ENCODE results near the gene DNMT3A.

DNMT3A gene

DNA sequence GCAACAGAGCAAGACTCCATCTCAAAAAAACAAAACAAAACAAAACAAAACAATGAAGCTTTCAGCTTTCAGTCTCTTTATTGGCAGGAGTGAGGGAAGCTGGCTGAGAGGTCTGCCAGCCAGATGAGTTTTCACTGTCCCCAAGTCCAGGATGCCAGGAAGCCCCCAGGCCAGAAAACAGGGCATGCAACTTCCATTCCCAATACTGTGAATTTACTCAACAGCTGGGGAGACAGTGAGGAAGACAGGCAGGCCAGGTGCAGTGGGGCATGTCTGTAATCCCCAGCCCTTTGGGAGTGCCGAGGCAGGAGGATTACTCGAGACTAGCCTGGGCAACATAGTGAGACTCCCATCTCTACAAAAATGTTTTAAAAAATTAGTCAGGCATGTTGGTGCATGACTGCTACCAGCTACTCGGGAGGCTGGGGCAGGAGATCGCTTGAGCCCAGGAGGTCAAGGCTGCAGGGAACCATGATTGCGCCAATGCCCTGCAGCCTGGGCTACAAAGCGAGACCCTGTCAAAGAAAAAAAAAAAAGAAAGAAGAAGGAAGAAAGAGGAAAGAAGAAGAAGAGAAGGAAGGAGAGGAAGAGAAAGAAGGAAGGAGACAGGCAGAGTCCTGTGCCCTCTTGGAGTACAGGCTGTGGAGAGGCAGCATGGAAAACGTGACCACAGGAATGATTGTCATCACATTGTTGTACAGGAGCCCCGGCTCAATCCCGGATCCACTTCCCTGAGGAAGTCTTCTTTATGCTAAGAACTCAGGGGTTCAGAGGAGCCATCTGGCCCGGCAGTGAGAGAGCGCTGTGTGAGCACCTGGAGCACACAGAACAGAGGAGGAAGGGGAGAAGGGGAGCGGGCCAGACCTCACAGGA, 144.2 kb downstream of the DNMT3A start:
- DNase-seq, result peak; percentile 52

DNA sequence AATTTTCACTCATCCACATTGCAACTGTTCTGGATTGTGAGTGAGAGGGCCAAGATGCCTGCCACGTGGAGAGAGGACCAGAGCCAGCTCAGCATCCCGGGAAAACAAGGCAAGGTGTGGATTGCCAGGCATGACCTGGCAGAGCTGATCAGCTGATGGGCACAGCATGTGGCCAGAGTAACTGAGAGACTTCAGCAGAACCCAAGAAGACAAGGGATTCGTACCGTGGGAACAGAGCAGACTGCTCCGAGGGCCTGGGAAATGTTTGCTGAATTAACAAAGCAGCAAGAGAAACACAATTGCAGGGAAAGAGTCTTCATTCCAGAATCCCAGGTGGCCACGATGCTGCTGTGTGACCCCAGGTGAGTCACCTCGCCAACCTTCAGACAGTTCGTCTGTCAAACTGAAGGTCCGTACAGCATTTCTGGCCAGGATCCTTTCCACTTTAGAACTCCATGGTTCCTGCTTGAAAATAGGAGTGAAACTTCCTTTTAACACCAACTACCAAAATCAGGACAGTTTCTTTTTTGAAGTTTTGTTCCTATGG, 147.1 kb downstream of the DNMT3A start:
- DNase-seq, result no peak

DNA sequence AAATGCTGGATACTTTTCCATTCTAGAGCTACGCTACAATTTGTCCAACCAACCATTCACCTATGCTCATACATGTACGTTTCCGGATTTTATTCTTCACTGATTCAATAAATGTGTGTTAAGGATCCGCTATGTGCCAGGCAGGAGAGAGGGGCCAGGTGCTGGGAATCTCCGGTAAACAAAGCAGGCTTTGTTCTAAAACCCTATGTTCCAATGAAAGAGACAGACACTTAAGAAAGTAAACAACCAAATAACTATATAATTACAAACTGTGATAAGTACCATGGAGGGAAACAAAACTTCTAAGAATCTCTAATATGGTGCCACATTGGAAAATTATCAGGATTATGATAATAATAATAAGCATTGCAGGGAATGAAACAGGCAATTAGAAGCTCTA, 151.2 kb downstream of the DNMT3A start:
- no peak for DNase-seq

DNA sequence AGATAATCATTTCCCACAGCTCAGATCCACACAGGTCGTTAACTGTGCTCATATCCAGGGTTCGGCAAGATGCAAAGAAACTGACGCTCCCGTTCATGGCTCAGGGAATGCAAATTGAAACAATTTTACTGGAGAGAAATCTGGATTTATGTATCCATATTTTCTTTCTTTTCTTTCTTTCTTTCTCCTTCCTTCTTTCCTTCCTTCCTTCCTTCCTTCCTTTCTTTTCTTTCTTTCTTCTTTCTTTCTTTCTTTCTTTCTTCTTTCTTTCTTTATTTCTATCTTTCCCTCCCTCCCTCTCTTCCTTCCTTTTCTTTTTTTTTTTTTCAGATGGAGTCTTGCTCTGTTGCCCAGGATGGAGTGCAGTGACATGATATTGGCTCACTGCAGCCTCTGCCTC, 153.3 kb downstream of the DNMT3A start:
- DNase-seq, result no peak

DNA sequence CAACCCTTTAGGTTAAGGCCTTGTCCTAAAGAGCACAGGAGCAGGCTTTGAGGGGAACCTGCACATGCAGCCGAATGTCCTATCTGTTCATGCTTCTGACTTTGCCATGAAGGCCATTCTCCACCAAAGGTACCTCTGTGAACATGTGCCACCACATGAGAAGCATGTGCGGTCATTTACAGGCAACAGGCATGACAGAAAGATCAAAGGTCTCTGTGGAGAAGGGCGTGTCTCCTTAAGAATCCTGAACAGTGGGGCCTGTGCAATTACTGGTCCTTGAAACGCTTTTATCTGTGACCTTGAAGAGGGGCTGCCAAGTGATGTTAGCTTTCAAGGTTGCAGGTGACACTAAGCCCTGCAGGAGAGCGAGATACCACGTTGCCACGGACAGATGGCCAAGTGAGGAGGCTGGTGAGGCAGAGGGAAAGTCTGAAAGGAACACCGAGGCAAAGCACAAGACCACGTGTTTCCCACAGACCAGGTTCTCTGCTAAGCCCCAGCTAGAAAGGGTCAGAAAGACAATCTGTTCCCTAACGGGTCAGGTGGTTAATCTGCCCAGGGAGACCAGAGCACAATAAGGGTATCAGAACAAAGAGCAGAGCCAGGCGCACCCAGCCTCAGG, 153.9 kb downstream of the DNMT3A start:
- DNase-seq, result no peak

DNA sequence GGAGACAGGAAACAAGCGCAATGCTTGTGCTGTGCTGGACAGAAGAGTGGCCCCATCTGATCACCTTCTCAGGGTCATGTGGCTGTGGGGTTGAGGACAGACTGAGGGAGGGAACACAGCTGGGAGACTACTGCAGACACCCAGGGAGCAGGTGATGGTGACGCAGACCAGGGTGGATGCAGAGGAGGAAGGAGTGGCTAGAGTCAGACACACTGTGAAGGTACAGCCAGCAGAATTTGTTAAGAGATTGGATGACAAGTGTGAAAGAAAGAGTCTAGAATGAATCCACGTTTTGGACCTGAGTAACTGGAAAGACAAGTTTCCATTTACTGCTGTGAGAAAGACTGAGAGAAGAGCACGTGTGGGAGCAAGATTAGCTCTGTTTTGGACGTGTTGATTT, 157.5 kb downstream of the DNMT3A start:
- DNase-seq, result no peak

DNA sequence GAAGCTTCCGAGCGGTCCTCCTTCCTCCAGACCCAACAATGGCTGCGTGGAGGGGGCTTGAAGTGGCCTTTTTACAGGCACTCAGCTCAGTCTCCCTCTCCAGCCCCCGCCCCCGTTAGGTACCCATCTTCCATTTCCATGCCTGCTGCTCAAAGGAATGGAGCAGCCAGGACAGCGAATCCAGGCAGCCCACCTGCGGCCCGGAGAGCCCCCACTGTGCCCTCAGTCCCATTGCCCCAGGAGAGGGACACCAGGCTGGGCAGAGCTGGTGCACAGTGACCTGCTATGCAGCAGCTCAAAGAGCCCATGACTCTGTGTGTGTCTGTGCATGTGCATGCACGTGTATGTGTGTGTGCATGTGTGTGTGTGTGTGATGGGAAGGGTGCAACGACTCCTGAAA, 162.7 kb downstream of the DNMT3A start:
- no peak for DNase-seq

Data from fibroblast of skin of back (primary cell).